HepG2 (cell line): Measurements from ENCODE around the gene DIO1. TPM values are rescaled to one million over a fixed set of nuclear protein-coding genes. Genes with fewer than 3 reads are reported as not detected.

Experiments
- HMG20A ChIP-seq: IDR thresholded peaks from 2 replicates; pipeline ENCODE4 v1.6.1; 2016; ENCODE audit warnings: borderline replicate concordance
- HOXA3 ChIP-seq: sonication (generic); formaldehyde crosslinking; IDR thresholded peaks from 2 replicates; pipeline ENCODE4 v1.5.0; 2020; ENCODE audit warnings: missing genetic modification reagents
- KDM6A ChIP-seq: IDR thresholded peaks from 2 replicates; pipeline ENCODE4 v1.6.1; 2016; ENCODE audit warnings: low read depth
- LRRFIP1 ChIP-seq: sonication (generic); formaldehyde crosslinking; conservative IDR thresholded peaks from 2 replicates; pipeline ENCODE4 v1.4.0; 2020; ENCODE audit warnings: missing genetic modification reagents
- MLXIP ChIP-seq: sonication (generic); formaldehyde crosslinking; IDR thresholded peaks from 2 replicates; pipeline ENCODE4 v1.9.0; 2021; ENCODE audit warnings: missing genetic modification reagents, borderline replicate concordance
- MTF2 ChIP-seq: sonication (generic); formaldehyde crosslinking; IDR thresholded peaks from 2 replicates; pipeline ENCODE4 v1.5.0; 2020; ENCODE audit warnings: missing genetic modification reagents, borderline replicate concordance
- MZF1 ChIP-seq: sonication (generic); formaldehyde crosslinking; IDR thresholded peaks from 2 replicates; pipeline ENCODE4 v1.8.1; 2023; ENCODE audit warnings: mild to moderate bottlenecking, missing genetic modification reagents, borderline replicate concordance
- POLR2AphosphoS2 ChIP-seq: IDR thresholded peaks from 2 replicates; pipeline ENCODE4 v1.6.1; 2011; ENCODE audit warnings: low read depth, low read length, improper control_type of control experiment
- PRDM4 ChIP-seq: sonication (generic); formaldehyde crosslinking; IDR thresholded peaks from 2 replicates; pipeline ENCODE4 v1.9.0; 2021; ENCODE audit warnings: missing genetic modification reagents, borderline replicate concordance
- SP5 ChIP-seq: IDR thresholded peaks from 2 replicates; pipeline ENCODE4 v1.6.1; 2016; ENCODE audit warnings: low read depth, borderline replicate concordance
- TOE1 ChIP-seq: sonication (generic); formaldehyde crosslinking; IDR thresholded peaks from 2 replicates; pipeline ENCODE4 v1.4.0; 2020; ENCODE audit warnings: mild to moderate bottlenecking, missing genetic modification reagents
- ZBTB44 ChIP-seq: sonication (generic); formaldehyde crosslinking; IDR thresholded peaks from 2 replicates; pipeline ENCODE4 v1.4.0; 2020; ENCODE audit warnings: missing genetic modification reagents
- ZC3H13 ChIP-seq: sonication (generic); formaldehyde crosslinking; IDR thresholded peaks from 2 replicates; pipeline ENCODE4 v1.8.1; 2023; ENCODE audit warnings: mild to moderate bottlenecking, missing genetic modification reagents, moderate library complexity
- ZGPAT ChIP-seq: IDR thresholded peaks from 2 replicates; pipeline ENCODE4 v1.6.1; 2016; ENCODE audit warnings: mild to moderate bottlenecking
- ZNF18 ChIP-seq: sonication (generic); formaldehyde crosslinking; IDR thresholded peaks from 2 replicates; pipeline ENCODE4 v1.8.0; 2022; ENCODE audit warnings: mild to moderate bottlenecking, missing genetic modification reagents; ENCODE audit not compliant: insufficient replicate concordance
- ZNF619 ChIP-seq: sonication (generic); formaldehyde crosslinking; IDR thresholded peaks from 2 replicates; pipeline ENCODE4 v1.4.0; 2020; ENCODE audit warnings: mild to moderate bottlenecking, missing genetic modification reagents
- polyA plus RNA-seq, 8 experiments: library from polyadenylated mRNA; depleted of rRNA in 3 of 8; stranded (reverse) in 7 of 8; unstranded in 1 of 8; fragments of >200 nt; fragmentation: Illumina TruSeq in 4 of 8; extraction: Trizol in 4 of 8; gene quantifications; 2 replicates each; pipeline versions ENCODE4 v1.2.1 to v1.2.3, GENCODE V29; 2011 to 2016; ENCODE audit warnings: low read depth in 4 of 8, missing spikeins in 1 of 8, mixed read lengths in 1 of 8; ENCODE audit not compliant: insufficient read depth in 1 of 8
- total RNA-seq, 5 experiments: library from RNA; depleted of rRNA; stranded (reverse); fragments of >200 nt; fragmentation: Illumina TruSeq; extraction: Trizol; gene quantifications; 2 replicates each; pipeline ENCODE4 v1.2.3, GENCODE V29; 2016; ENCODE audit warnings: low read depth in 1 of 5

The DIO1 gene
- total and polyA plus RNA-seq, 2 of the 13 experiments (the other 11 are each of a cell fraction or from before 2014, with no cell fraction given), result 13.5 to 45.6 TPM

GRCh38 chr1:53893999-53894636 is at the start of gene DIO1 (continued):
- TF ChIP-seq LRRFIP1 (CRISPR knock-in tag) (no peak), HOXA3 (CRISPR knock-in tag) (peak; percentile 57), HMG20A (CRISPR knock-in tag) (no peak), KDM6A (CRISPR knock-in tag) (no peak), ZNF18 (CRISPR knock-in tag) (no peak), POLR2AphosphoS2 (no peak), MZF1 (CRISPR knock-in tag) (no peak), MTF2 (CRISPR knock-in tag) (no peak), ZBTB44 (CRISPR knock-in tag) (no peak), PRDM4 (CRISPR knock-in tag) (no peak), ZC3H13 (CRISPR knock-in tag) (no peak), MLXIP (CRISPR knock-in tag) (no peak), TOE1 (CRISPR knock-in tag) (no peak), ZNF619 (CRISPR knock-in tag) (no peak), ZGPAT (CRISPR knock-in tag) (no peak), SP5 (CRISPR knock-in tag) (peak; percentile 71)
